ENCODE results near the gene DNAJC7.
A peak's percentile ranks its signal among the peaks of the same experiment; 100 is the strongest.
"Not testable (repeated sequence)": the region's sequence is repeated elsewhere in the genome, so short reads cannot be mapped to it uniquely, and the experiment has no call there.

The DNAJC7 gene

GRCh38 chr17:42012363-42012762 is 4.9 kb downstream of the DNAJC7 start:
- H3K9me3 Mint-ChIP-seq; H3K27ac Mint-ChIP-seq; H3K27me3 Mint-ChIP-seq (ENCODE audit: low read depth); H3K4me3 Mint-ChIP-seq; DNase-seq (ENCODE audit: low spot score): not testable (repeated sequence)
- Mint-ChIP-seq H3K4me1 (ENCODE audit: low read depth) (peaks cover 36% of the 10 kb centered on the region), H3K36me3 (ENCODE audit: low read depth) (peaks cover 23% of the 10 kb centered on the region)

- no peaks in the 10 kb centered on the region for H3K27me3 Mint-ChIP-seq (ENCODE audit: low read depth)
- peaks cover 35% of the 10 kb centered on the region for H3K4me1 Mint-ChIP-seq (ENCODE audit: low read depth)
- H3K9me3 Mint-ChIP-seq = no peaks in the 10 kb centered on the region
- no peak for DNase-seq (ENCODE audit: low spot score)
- peak overlapping the region; percentile 26 for H3K27ac Mint-ChIP-seq
- peaks cover 17% of the 10 kb centered on the region for H3K36me3 Mint-ChIP-seq (ENCODE audit: low read depth)
- no peak overlapping the region for H3K4me3 Mint-ChIP-seq
Measured at GRCh38 chr17:42010898-42011516, 6.2 kb downstream of the DNAJC7 start.

GRCh38 chr17:42010266-42010680 is 7.0 kb downstream of the DNAJC7 start:
- Mint-ChIP-seq H3K4me1 (ENCODE audit: low read depth) (peaks cover 31% of the 10 kb centered on the region), H3K36me3 (ENCODE audit: low read depth) (peaks cover 17% of the 10 kb centered on the region)
- not testable (repeated sequence) for H3K27ac Mint-ChIP-seq; H3K4me3 Mint-ChIP-seq; H3K27me3 Mint-ChIP-seq (ENCODE audit: low read depth); H3K9me3 Mint-ChIP-seq; DNase-seq (ENCODE audit: low spot score)

GRCh38 chr17:42009170-42009569 is 8.1 kb downstream of the DNAJC7 start:
- no peak overlapping the region for H3K4me3 Mint-ChIP-seq
- peaks cover 17% of the 10 kb centered on the region for H3K36me3 Mint-ChIP-seq (ENCODE audit: low read depth)
- H3K27ac Mint-ChIP-seq = no peak overlapping the region
- H3K27me3 Mint-ChIP-seq (ENCODE audit: low read depth) = no peaks in the 10 kb centered on the region
- H3K4me1 Mint-ChIP-seq (ENCODE audit: low read depth) = peaks cover 30% of the 10 kb centered on the region
- H3K9me3 Mint-ChIP-seq = no peaks in the 10 kb centered on the region
- no peak for DNase-seq (ENCODE audit: low spot score)

GRCh38 chr17:42005166-42005565 is 12.1 kb downstream of the DNAJC7 start:
- H3K9me3 Mint-ChIP-seq = no peaks in the 10 kb centered on the region
- H3K4me3 Mint-ChIP-seq = no peak overlapping the region
- DNase-seq (ENCODE audit: low spot score) = no peak
- H3K4me1 Mint-ChIP-seq (ENCODE audit: low read depth) = peaks cover 14% of the 10 kb centered on the region
- peaks cover 19% of the 10 kb centered on the region for H3K36me3 Mint-ChIP-seq (ENCODE audit: low read depth)
- no peaks in the 10 kb centered on the region for H3K27me3 Mint-ChIP-seq (ENCODE audit: low read depth)
- no peak overlapping the region for H3K27ac Mint-ChIP-seq

GRCh38 chr17:42002792-42003301 is 14.4 kb downstream of the DNAJC7 start:
- no peak for DNase-seq (ENCODE audit: low spot score)
- H3K9me3 Mint-ChIP-seq = no peaks in the 10 kb centered on the region
- H3K27ac Mint-ChIP-seq = no peak overlapping the region
- no peaks in the 10 kb centered on the region for H3K27me3 Mint-ChIP-seq (ENCODE audit: low read depth)
- peaks cover 23% of the 10 kb centered on the region for H3K36me3 Mint-ChIP-seq (ENCODE audit: low read depth)
- H3K4me3 Mint-ChIP-seq = no peak overlapping the region
- peaks cover 7% of the 10 kb centered on the region for H3K4me1 Mint-ChIP-seq (ENCODE audit: low read depth)

- Mint-ChIP-seq H3K27ac (no peak overlapping the region), H3K4me3 (no peak overlapping the region), H3K27me3 (ENCODE audit: low read depth) (no peaks in the 10 kb centered on the region), H3K4me1 (ENCODE audit: low read depth) (peaks cover 7% of the 10 kb centered on the region), H3K36me3 (ENCODE audit: low read depth) (peaks cover 23% of the 10 kb centered on the region), H3K9me3 (no peaks in the 10 kb centered on the region)
- no peak for DNase-seq (ENCODE audit: low spot score)
Measured at GRCh38 chr17:42002175-42002791, 15.0 kb downstream of the DNAJC7 start.

- Mint-ChIP-seq H3K27me3 (ENCODE audit: low read depth) (no peaks in the 10 kb centered on the region), H3K9me3 (no peaks in the 10 kb centered on the region), H3K4me1 (ENCODE audit: low read depth) (peaks cover 7% of the 10 kb centered on the region), H3K36me3 (ENCODE audit: low read depth) (peaks cover 26% of the 10 kb centered on the region), H3K4me3 (no peak overlapping the region), H3K27ac (no peak overlapping the region)
- DNase-seq (ENCODE audit: low spot score) = no peak
Measured at GRCh38 chr17:42001729-42002128, 15.5 kb downstream of the DNAJC7 start.

- Mint-ChIP-seq H3K9me3 (no peaks in the 10 kb centered on the region), H3K27me3 (ENCODE audit: low read depth) (no peaks in the 10 kb centered on the region), H3K36me3 (ENCODE audit: low read depth) (peaks cover 34% of the 10 kb centered on the region), H3K4me3 (no peak overlapping the region), H3K4me1 (ENCODE audit: low read depth) (peaks cover 7% of the 10 kb centered on the region), H3K27ac (no peak overlapping the region)
- DNase-seq (ENCODE audit: low spot score) = no peak
Measured at GRCh38 chr17:42000413-42001133, 16.7 kb downstream of the DNAJC7 start.

- Mint-ChIP-seq H3K9me3 (no peaks in the 10 kb centered on the region), H3K4me1 (ENCODE audit: low read depth) (peaks cover 3% of the 10 kb centered on the region), H3K4me3 (no peak overlapping the region), H3K36me3 (ENCODE audit: low read depth) (peaks cover 44% of the 10 kb centered on the region), H3K27ac (peak overlapping the region; percentile 5), H3K27me3 (ENCODE audit: low read depth) (no peaks in the 10 kb centered on the region)
- no peak for DNase-seq (ENCODE audit: low spot score)
Measured at GRCh38 chr17:41998497-41998896, 18.7 kb downstream of the DNAJC7 start.

GRCh38 chr17:41996855-41997164 is 20.4 kb downstream of the DNAJC7 start:
- H3K4me1 Mint-ChIP-seq (ENCODE audit: low read depth) = no peaks in the 10 kb centered on the region
- H3K27ac Mint-ChIP-seq = no peak overlapping the region
- H3K36me3 Mint-ChIP-seq (ENCODE audit: low read depth) = peaks cover 37% of the 10 kb centered on the region
- no peak overlapping the region for H3K4me3 Mint-ChIP-seq
- H3K27me3 Mint-ChIP-seq (ENCODE audit: low read depth) = no peaks in the 10 kb centered on the region
- H3K9me3 Mint-ChIP-seq = no peaks in the 10 kb centered on the region
- DNase-seq (ENCODE audit: low spot score) = no peak

GRCh38 chr17:41992576-41992975 is 24.7 kb downstream of the DNAJC7 start:
- H3K27ac Mint-ChIP-seq = no peak overlapping the region
- no peak for DNase-seq (ENCODE audit: low spot score)

GRCh38 chr17:41989702-41990419 is 27.4 kb downstream of the DNAJC7 start:
- no peaks in the 10 kb centered on the region for H3K9me3 Mint-ChIP-seq
- no peaks in the 10 kb centered on the region for H3K27me3 Mint-ChIP-seq (ENCODE audit: low read depth)
- no peak overlapping the region for H3K4me3 Mint-ChIP-seq
- no peaks in the 10 kb centered on the region for H3K4me1 Mint-ChIP-seq (ENCODE audit: low read depth)
- no peak overlapping the region for H3K27ac Mint-ChIP-seq
- peaks cover 68% of the 10 kb centered on the region for H3K36me3 Mint-ChIP-seq (ENCODE audit: low read depth)
- no peak for DNase-seq (ENCODE audit: low spot score)

More at GRCh38 chr17:41992576-41992975, 24.7 kb downstream of the DNAJC7 start:
- Mint-ChIP-seq H3K4me3 (no peak overlapping the region), H3K36me3 (ENCODE audit: low read depth) (peaks cover 61% of the 10 kb centered on the region), H3K9me3 (no peaks in the 10 kb centered on the region), H3K4me1 (ENCODE audit: low read depth) (no peaks in the 10 kb centered on the region), H3K27me3 (ENCODE audit: low read depth) (no peaks in the 10 kb centered on the region)

GRCh38 chr17:41988418-41988817 is 28.8 kb downstream of the DNAJC7 start:
- no peaks in the 10 kb centered on the region for H3K4me1 Mint-ChIP-seq (ENCODE audit: low read depth)
- peak overlapping the region; percentile 32 for H3K27ac Mint-ChIP-seq
- H3K4me3 Mint-ChIP-seq = no peak overlapping the region
- DNase-seq (ENCODE audit: low spot score) = no peak
- H3K27me3 Mint-ChIP-seq (ENCODE audit: low read depth) = no peaks in the 10 kb centered on the region
- H3K36me3 Mint-ChIP-seq (ENCODE audit: low read depth) = peaks cover 66% of the 10 kb centered on the region
- no peaks in the 10 kb centered on the region for H3K9me3 Mint-ChIP-seq
